GM18873 (cell line): ENCODE results near the gene AMH.

Experiments used
- ATAC-seq: cut with Tn5 transposase; IDR thresholded peaks from one replicate; pipeline ENCODE4 v1.9.1; 2021; ENCODE audit warnings: mild to moderate bottlenecking, moderate library complexity, moderate number of reproducible peaks; ENCODE audit not compliant: unreplicated experiment, low FRiP score

Gene AMH

DNA sequence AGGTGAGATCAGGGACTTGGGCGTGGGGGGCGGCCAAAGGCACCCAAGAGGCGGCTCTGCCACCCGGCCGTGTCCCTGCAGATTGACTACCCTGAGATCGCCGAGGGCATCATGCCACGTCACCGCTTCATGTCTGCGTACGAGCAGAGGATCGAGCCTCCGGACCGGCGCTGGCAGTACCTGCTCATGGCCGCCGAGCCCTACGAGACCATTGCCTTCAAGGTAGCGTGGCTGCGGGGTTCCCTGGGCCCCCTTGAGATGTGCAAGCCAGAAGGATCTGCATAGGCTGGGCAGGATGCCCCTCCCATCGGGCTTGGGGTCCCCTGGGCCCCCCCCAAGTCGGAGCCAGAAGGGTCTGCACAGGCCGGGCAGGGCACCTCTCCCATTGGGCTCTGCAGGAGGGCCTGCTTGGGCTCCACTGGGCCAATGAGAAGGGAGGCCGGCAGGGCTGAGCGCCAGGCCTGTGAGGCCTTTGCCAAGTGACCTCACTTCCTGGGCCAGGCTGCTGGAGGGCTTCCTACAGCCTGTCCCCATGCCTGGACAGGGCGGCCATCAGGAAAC is 2.2 kb upstream of the AMH start:
- no peak for ATAC-seq

DNA sequence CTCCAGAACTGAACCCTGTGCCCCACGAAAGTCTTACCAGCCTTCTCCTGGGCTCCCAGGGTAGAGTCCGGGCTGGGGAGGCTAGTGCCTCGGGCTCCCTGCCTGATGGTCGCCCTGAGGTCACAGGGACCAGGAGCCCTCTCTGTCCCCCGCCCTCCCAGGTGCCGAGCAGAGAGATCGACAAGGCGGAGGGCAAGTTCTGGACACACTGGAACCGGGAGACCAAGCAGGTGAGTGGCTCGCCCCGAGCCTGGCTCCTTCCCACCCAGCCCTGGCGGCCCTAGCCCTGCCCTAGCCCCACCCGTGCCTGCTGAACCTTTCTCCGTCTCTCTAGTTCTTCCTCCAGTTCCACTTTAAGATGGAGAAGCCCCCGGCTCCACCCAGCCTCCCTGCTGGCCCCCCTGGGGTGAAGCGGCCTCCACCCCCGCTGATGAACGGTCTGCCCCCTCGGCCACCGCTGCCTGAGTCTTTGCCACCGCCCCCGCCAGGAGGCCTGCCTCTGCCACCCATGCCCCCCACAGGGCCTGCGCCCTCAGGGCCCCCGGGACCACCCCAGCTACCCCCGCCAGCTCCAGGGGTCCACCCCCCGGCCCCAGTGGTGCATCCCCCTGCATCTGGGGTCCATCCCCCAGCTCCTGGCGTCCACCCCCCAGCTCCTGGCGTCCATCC is 1.6 kb upstream of the AMH start:
- no peak for ATAC-seq

DNA sequence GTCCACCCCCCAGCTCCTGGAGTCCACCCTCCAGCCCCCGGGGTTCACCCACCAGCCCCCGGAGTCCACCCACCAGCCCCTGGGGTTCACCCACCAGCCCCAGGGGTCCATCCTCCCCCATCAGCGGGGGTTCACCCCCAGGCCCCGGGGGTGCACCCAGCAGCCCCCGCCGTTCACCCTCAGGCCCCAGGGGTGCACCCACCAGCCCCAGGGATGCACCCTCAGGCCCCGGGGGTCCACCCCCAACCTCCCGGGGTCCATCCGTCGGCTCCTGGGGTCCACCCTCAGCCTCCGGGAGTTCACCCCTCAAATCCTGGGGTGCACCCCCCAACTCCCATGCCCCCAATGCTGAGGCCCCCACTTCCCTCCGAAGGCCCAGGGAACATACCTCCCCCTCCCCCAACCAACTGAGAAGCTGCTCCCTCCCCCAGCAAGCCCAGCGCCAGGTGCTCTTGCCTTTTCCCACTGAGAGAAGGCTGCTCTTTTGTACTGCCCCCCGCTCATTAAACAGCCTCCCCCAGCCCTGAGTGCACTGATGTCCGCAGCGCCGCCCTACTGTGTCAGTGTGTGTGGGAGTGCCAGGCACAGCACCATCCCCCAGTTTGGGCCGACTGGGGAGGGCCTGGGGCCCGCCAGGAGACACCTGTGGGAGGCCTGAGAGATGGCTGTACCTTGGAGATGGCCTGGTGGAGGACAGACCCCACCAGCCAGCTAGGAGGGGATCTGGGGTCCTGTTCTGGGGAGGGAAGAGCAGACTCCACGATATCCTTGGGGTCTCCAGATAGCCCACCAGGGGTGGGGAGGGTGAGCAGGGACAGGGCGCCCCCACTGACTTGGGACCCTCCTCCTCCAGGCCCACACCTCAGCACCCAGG is 750 bp upstream of the AMH start:
- no peak for ATAC-seq

DNA sequence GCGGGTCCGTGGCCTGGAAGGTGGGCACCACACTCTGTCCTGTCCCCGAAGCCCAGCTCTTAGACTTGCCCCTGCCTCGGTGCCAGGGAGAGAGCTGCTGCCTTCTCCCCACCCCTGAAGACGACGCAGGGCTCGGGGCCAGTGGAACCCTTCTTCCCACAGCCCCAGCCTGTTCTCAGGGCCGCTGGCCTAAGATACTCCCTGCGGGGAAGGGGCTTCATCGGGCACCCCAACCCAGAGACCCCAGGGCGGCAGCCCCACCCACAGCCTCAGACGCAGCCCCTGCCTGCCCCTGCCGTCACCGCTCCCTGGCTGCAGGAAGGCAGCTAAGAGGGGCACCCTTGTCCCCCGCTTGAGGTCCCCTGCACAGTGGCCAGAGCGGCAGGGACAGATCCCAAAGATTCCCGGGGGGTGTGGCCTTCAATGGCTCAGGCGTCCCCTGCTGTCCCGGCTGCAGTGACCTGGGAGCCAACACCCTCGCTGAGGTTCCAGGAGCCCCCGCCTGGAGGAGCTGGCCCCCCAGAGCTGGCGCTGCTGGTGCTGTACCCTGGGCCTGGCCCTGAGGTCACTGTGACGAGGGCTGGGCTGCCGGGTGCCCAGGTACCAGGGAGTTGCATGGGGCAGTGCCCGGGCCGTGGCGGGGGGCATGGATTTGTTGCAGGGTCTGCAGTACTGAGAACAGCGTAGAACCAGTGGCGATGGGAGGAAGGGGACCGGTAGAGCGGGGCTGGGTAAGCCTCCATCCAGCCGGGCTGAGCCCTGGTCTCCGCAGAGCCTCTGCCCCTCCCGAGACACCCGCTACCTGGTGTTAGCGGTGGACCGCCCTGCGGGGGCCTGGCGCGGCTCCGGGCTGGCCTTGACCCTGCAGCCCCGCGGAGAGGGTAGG is 1.0 kb downstream of the AMH start:
- no peak for ATAC-seq

DNA sequence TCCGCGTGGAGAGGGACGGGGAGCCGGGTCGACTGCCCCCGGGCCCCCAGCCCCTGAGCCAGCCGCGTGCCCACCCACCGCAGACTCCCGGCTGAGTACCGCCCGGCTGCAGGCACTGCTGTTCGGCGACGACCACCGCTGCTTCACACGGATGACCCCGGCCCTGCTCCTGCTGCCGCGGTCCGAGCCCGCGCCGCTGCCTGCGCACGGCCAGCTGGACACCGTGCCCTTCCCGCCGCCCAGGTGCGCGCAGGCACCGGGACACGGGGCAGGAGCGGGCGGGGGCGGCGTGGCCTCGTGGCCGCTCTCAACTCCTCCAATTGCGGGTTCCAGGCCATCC is 1.6 kb downstream of the AMH start:
- ATAC-seq = no peak

- no peak for ATAC-seq
Measured at GRCh38 chr19:2251106-2252054, 2.3 kb downstream of the AMH start.

DNA sequence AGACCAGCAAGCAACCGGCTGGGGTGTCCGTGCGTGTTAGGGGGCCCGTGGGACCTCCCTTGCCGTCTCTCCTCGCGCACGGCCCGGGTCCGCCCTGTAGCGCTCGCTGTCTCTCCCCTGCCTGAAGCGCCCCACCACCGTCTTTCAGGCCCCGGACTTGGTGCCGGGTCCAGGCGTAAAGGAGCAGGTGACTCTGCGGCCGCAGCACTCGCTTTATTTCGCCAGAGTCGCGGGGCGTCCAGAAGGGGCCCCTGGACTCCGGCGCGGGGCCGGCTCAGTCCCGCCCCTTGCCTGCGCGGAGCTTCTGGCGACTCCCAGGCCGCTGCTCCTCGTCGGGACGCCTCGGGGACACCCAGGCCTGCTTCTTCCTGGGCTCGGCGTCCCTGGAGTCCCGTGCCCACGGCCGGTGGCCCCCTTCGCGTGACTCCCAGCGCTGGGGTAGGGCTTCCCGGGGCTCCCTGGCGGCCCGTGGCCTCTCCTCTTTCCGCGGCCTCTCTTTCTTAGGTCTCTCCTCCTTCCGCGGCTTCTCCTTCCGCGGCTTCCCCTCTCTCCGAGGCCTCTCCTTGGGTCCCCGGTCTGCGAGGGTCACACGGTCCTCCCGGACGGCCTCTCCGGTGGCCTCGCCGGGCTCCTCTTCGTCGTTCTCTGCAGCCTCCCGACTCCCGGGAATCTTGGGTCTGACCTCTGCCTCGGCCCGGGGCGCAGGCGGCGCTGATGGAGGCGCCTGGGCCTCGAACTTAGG is 3.1 kb downstream of the AMH start:
- ATAC-seq = no peak

DNA sequence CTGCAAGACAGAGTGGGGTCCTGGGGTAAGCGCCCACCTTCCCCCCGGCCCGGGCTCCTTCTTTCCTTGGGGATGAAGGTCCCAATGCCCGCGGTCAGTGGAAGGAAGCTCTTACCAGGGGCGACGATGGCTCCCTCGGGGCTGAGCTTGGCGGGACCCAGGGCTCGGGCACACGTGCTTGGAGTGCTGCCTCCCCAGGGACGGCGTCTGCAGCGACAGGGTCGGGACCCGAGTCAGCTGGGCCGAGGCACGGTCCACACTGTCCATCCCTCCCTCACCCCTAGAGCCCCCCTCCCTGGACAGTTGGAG is 3.6 kb downstream of the AMH start:
- ATAC-seq = no peak

- no peak for ATAC-seq
Measured at GRCh38 chr19:2253106-2254063, 4.3 kb downstream of the AMH start.

- ATAC-seq = no peak
Measured at GRCh38 chr19:2254064-2254872, 5.1 kb downstream of the AMH start.

DNA sequence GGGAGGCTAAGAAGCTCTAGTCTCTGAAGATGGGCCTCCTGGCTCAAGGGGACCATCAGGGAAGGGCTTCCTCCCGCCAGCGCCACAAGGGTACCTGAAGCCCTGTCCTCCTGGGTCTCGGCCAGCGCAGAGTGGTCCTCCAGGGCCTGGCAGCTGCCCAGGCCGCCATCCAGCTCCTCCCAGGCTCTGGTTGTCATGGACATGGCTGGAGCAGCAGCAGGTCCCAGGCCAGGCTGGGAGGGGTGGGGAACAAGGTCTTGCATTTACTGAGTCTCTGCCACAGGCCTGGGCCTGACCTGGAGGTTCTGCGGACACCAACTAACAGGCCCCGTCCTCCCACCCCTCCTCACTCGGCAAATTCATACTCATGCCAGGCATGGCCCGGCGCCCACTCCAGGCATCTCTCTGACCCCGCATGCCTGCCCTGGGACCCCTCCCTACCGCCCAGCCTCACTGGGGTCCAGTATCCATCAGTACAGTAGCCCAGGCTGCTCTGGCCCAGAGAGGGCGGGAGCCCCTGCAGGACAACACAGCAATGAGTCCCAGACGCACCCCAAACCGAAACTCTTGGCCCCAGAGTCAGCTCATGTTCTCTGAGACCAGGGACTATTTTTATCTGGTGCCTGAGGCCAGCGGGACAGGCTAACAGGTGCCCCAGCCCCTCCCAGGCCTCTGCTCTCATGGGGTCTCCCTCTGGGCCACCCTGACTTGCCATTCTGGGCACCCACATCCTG is 6.2 kb downstream of the AMH start:
- no peak for ATAC-seq

DNA sequence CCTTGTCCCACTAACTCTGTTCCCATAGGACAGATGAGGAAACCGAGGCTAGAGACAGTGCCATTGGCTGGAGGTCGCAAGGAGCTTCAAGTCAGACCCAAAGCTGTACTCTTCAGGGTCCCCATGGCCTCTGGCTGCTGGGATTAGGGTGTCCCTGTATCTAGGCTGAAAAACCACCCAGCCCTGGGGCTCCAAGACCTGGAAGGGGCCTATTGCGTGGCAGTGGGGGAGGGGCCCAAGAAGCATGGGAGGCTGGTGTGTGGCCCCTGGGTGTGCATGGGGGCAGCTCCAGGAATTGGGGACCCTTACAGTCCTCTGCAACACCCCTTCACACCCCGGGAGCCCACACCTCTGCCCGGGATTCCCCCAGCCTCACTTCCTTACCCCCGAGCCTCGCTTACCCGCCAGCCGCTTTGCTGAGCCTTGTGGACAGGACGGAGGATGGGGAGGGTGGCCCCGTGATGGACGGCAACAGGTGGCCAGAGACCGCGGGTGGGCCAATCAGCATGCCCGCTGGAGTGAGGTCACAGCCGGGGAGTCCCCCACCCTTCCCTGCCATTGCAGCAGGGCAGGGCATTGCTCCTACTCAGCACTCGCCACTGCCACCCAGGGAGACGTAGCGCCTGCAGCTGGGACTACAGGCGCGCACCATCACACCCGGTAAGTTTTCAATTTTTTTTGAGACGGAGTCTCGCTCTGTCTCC is 7.0 kb downstream of the AMH start, which contains the start of gene JSRP1:
Gene JSRP1, minus strand, starts transcription at position 436 of the 704 bp plus-strand sequence. CDS start 1,103 bp downstream, outside the sequence.
- ATAC-seq = no peak

- no peak for ATAC-seq
Measured at GRCh38 chr19:2259336-2259735, 10.2 kb downstream of the AMH start.

GRCh38 chr19:2260341-2260805 is 11.2 kb downstream of the AMH start:
- no peak for ATAC-seq

GRCh38 chr19:2261438-2262172 is 12.5 kb downstream of the AMH start:
- ATAC-seq = no peak
